ENCODE data around the gene FAM216B.

Gene FAM216B

GRCh38 chr13:42832341-42833096, 51.1 kb downstream of the FAM216B start:
- DNase-seq, result no peak

- DNase-seq, result no peak
Observed at GRCh38 chr13:42834946-42835345, 53.6 kb downstream of the FAM216B start.

GRCh38 chr13:42836930-42837690, 55.7 kb downstream of the FAM216B start:
- no peak for DNase-seq

Data from anterior cingulate cortex (tissue), 58 donors.